HepG2 (cell line): ENCODE data around the gene NACC2. TPM values are rescaled to one million over a fixed set of nuclear protein-coding genes. Genes with fewer than 3 reads are reported as not detected.
A peak's percentile ranks its signal among the peaks of the same experiment; 100 is the strongest.

Source experiments
- ATAC-seq: fragments of 200-7000 bp; cut with Tn5 transposase; 3 replicates; pipeline ENCODE4 v1.9.1; 2020; ENCODE audit warnings: mild to moderate bottlenecking, moderate library complexity
- BruUV-seq: library from RNA; stranded (reverse); fragments of 400-500 nt; replicated peaks from 2 replicates; lab custom pipeline; 2021; lab: Mats Ljungman, UMichigan
- CTCF ChIA-PET: fragments of 300-600 bp; formaldehyde crosslinking; extraction: SDS; loops from one replicate; lab custom pipeline; 2021; ENCODE audit warnings: low total read pairs, inconsistent platforms, low intra/inter-chr PET ratio; lab: Yijun Ruan, JAX
- POLR2A ChIA-PET: fragments of 350-600 bp; sonication (Branson Sonifier 250); formaldehyde crosslinking; loops from one replicate; lab custom pipeline; 2020; ENCODE audit warnings: antibody characterized with exemption, inconsistent platforms; lab: Yijun Ruan, JAX
- DNase-seq: peaks from one replicate; pipeline ENCODE4 v3.0.0-alpha.2; 2015; ENCODE audit warnings: low spot score
- FAIRE-seq: peaks from 3 replicates; lab custom pipeline; 2011; peaks lifted over from hg19 to GRCh38; lab: Jason Lieb, UNC
- H2AFZ ChIP-seq: one replicate; pipeline ENCODE4 v1.6.1; 2011; ENCODE audit warnings: low read length, inconsistent platforms
- H3K27ac ChIP-seq: fragments of 300-600 bp; 3 replicates; pipeline ENCODE4 v1.8.0; 2011; ENCODE audit warnings: mixed run types, mild to moderate bottlenecking, mixed read lengths, low read length, inconsistent platforms; ENCODE audit not compliant: insufficient read depth; ENCODE audit errors: extremely low read length
- H3K27me3 ChIP-seq, 2 experiments: fragments of 200-600 bp in 1 of 2; 2 replicates in 1 of 2; 3 replicates in 1 of 2; pipeline versions ENCODE4 v1.6.0 to v1.8.0; 2011; ENCODE audit warnings: low read length in 2 of 2, mild to moderate bottlenecking in 2 of 2, moderate library complexity in 2 of 2, inconsistent platforms in 1 of 2; ENCODE audit not compliant: insufficient read depth in 2 of 2, control insufficient read depth in 1 of 2
- H3K36me3 ChIP-seq, 2 experiments: fragments of 200-600 bp in 1 of 2; replicated peaks in 1 of 2; 2 replicates in 1 of 2; 3 replicates in 1 of 2; pipeline versions ENCODE4 v1.5.1 to v1.8.0; 2011; ENCODE audit warnings: low read length in 2 of 2, inconsistent platforms in 1 of 2; ENCODE audit not compliant: insufficient read depth in 2 of 2, control insufficient read depth in 1 of 2
- H3K4me1 ChIP-seq: 2 replicates; pipeline ENCODE4 v1.5.1; 2012; ENCODE audit warnings: low read length, inconsistent platforms; ENCODE audit not compliant: insufficient read depth
- H3K4me2 ChIP-seq: 2 replicates; pipeline ENCODE4 v1.6.0; 2011; ENCODE audit warnings: low read depth, low read length, inconsistent platforms
- H3K4me3 ChIP-seq, 3 experiments: fragments of 200-600 bp in 1 of 3; sonication (generic), shearing (Covaris generic) in 1 of 3; replicated peaks in 1 of 3; 2 replicates each; pipeline ENCODE4 v1.5.1; 2011 to 2016; ENCODE audit warnings: low read length in 3 of 3, inconsistent platforms in 2 of 3, low read depth in 2 of 3, mild to moderate bottlenecking in 2 of 3, control low read depth in 1 of 3, mixed read lengths in 1 of 3; ENCODE audit not compliant: insufficient read depth in 1 of 3
- H3K79me2 ChIP-seq: one replicate; pipeline ENCODE4 v1.6.1; 2011; ENCODE audit warnings: low read length, inconsistent platforms; ENCODE audit not compliant: insufficient read depth
- H3K9ac ChIP-seq: 2 replicates; pipeline ENCODE4 v1.6.0; 2011; ENCODE audit warnings: mild to moderate bottlenecking, low read depth, low read length, inconsistent platforms; ENCODE audit not compliant: insufficient read depth
- H3K9me3 ChIP-seq: 2 replicates; pipeline ENCODE4 v1.5.1; 2012; ENCODE audit warnings: mild to moderate bottlenecking, low read length
- H4K20me1 ChIP-seq: 2 replicates; pipeline ENCODE4 v1.6.0; 2011; ENCODE audit warnings: inconsistent platforms, mild to moderate bottlenecking, low read length, moderate library complexity; ENCODE audit not compliant: insufficient read depth
- BCL6 ChIP-seq: IDR thresholded peaks from 2 replicates; pipeline ENCODE4 v1.6.1; 2016; ENCODE audit warnings: missing genetic modification reagents, missing compliant biosample characterization
- HNF4A ChIP-seq: sonication (generic); formaldehyde crosslinking; IDR thresholded peaks from 2 replicates; pipeline ENCODE4 v1.4.0; 2020; ENCODE audit warnings: missing genetic modification reagents
- NR2F6 ChIP-seq, 2 experiments: IDR thresholded peaks; 2 replicates each; pipeline ENCODE4 v1.6.1; 2016; ENCODE audit warnings: antibody characterized with exemption in 1 of 2, mild to moderate bottlenecking in 1 of 2
- PITX1 ChIP-seq: sonication (generic); formaldehyde crosslinking; IDR thresholded peaks from 2 replicates; pipeline ENCODE4 v1.5.1; 2020; ENCODE audit warnings: mild to moderate bottlenecking, missing genetic modification reagents
- RBM22 ChIP-seq: fragments of 200-400 bp; formaldehyde crosslinking; optimal IDR thresholded peaks from 2 replicates; pipeline ENCODE3; 2017; ENCODE audit warnings: mild to moderate bottlenecking, low read length, moderate library complexity
- SNAPC4 ChIP-seq: sonication (generic); formaldehyde crosslinking; IDR thresholded peaks from 2 replicates; pipeline ENCODE4 v1.4.0; 2020; ENCODE audit warnings: mild to moderate bottlenecking, missing genetic modification reagents
- ZBTB37 ChIP-seq: sonication (generic); formaldehyde crosslinking; IDR thresholded peaks from 2 replicates; pipeline ENCODE4 v1.4.0; 2020; ENCODE audit warnings: mild to moderate bottlenecking, missing genetic modification reagents
- ZBTB7B ChIP-seq: sonication (generic); formaldehyde crosslinking; IDR thresholded peaks from 2 replicates; pipeline ENCODE4 v1.4.0; 2020; ENCODE audit warnings: missing genetic modification reagents
- ZNF770 ChIP-seq: sonication (generic); formaldehyde crosslinking; IDR thresholded peaks from 2 replicates; pipeline ENCODE4 v1.5.0; 2020; ENCODE audit warnings: mild to moderate bottlenecking, missing genetic modification reagents
- WGBS: methylation state at CpG from one replicate; pipeline ENCODE4 v1.1.6; 2017; ENCODE audit warnings: low lambda C conversion rate; 5-methylcytosine and 5-hydroxymethylcytosine counted together
- in situ Hi-C: cut with HindIII; loops from 2 replicates; pipeline ENCODE4 v1.10.0; 2017; ENCODE audit warnings: low pct_unique_long_range_greater_than_20kb; ENCODE audit not compliant: extremely low pct_ligation_motif_present
- intact Hi-C: fragments of 100-400 bp; cut with micrococcal nuclease; formaldehyde crosslinking; loops from one replicate; pipeline ENCODE4 v1.10.0; 2022; ENCODE audit not compliant: unreplicated experiment
- polyA plus RNA-seq, 8 experiments: library from polyadenylated mRNA; depleted of rRNA in 3 of 8; stranded (reverse) in 7 of 8; unstranded in 1 of 8; fragments of >200 nt; fragmentation: Illumina TruSeq in 4 of 8; extraction: Trizol in 4 of 8; gene quantifications; 2 replicates each; pipeline versions ENCODE4 v1.2.1 to v1.2.3, GENCODE V29; 2011 to 2016; ENCODE audit warnings: low read depth in 4 of 8, missing spikeins in 1 of 8, mixed read lengths in 1 of 8; ENCODE audit not compliant: insufficient read depth in 1 of 8
- total RNA-seq, 5 experiments: library from RNA; depleted of rRNA; stranded (reverse); fragments of >200 nt; fragmentation: Illumina TruSeq; extraction: Trizol; gene quantifications; 2 replicates each; pipeline ENCODE4 v1.2.3, GENCODE V29; 2016; ENCODE audit warnings: low read depth in 1 of 5
- TF ChIP-seq, protein P1 (sequence below): sonication (generic); IDR thresholded peaks from 2 replicates; pipeline ENCODE4 v1.6.1; 2016; ENCODE audit warnings: low read depth, borderline replicate concordance

Gene NACC2
- total and polyA plus RNA-seq, 2 of the 13 experiments (the other 11 are each of a cell fraction or from before 2014, with no cell fraction given) = 5.9 to 12.3 TPM

GRCh38 chr9:136007276-136007933 is 87.7 kb downstream of the NACC2 start (continued):
- TF ChIP-seq SNAPC4 (CRISPR knock-in tag) (no peak), BCL6 (CRISPR knock-in tag) (no peak), ZBTB37 (CRISPR knock-in tag) (no peak)

GRCh38 chr9:136006169-136006568 is 88.9 kb downstream of the NACC2 start:
- WGBS = 88% methylated on average over 3 of the region's 7 CpGs
- no peak overlapping the region for H3K27ac ChIP-seq
- CTCF ChIA-PET = no interaction called here
- no peak overlapping the region for H3K4me2 ChIP-seq
- in situ Hi-C loops = no loop called here
- no peaks in the 10 kb centered on the region for H3K9me3 ChIP-seq
- peaks cover 100% of the 10 kb centered on the region for H3K4me1 ChIP-seq
- H3K9ac ChIP-seq = no peak overlapping the region
- no peaks in the 10 kb centered on the region for H3K36me3 ChIP-seq
- BruUV-seq = no TSS peak
- no peak overlapping the region for H2AFZ ChIP-seq
- ATAC-seq (no peak), DNase-seq (no peak), FAIRE-seq (no peak)
- H3K4me3 ChIP-seq = no peak overlapping the region
- no peaks in the 10 kb centered on the region for H3K27me3 ChIP-seq
- H4K20me1 ChIP-seq = no peaks in the 10 kb centered on the region
- peaks cover 4% of the 10 kb centered on the region for H3K79me2 ChIP-seq
- intact Hi-C loops = no loop called here
- POLR2A ChIA-PET = interaction anchor here (3.5 kb wide), 1 partner anchor 13 kb away, joined by 96 read pairs; no protein-coding TSS in a partner anchor
- TF ChIP-seq ZBTB7B (CRISPR knock-in tag) = 0 out of 2 replicates have a peak, but pooled peaks have one; percentile 37
- TF ChIP-seq ZNF770 (CRISPR knock-in tag) = no peak
- TF ChIP-seq PITX1 (CRISPR knock-in tag) = no peak
- TF ChIP-seq HNF4A (CRISPR knock-in tag) = 0 out of 2 replicates have a peak, but pooled peaks have one; percentile 27
- peak; percentile 72 for TF ChIP-seq RBM22
- TF ChIP-seq NR2F6 (IDR thresholded peaks at IDR 0.05) = no peak
- peak; percentile 54; the same call in 1 of the 2 replicates for TF ChIP-seq NR2F6 (CRISPR knock-in tag; IDR thresholded peaks at IDR 0.05)
- TF ChIP-seq, protein P1, sequence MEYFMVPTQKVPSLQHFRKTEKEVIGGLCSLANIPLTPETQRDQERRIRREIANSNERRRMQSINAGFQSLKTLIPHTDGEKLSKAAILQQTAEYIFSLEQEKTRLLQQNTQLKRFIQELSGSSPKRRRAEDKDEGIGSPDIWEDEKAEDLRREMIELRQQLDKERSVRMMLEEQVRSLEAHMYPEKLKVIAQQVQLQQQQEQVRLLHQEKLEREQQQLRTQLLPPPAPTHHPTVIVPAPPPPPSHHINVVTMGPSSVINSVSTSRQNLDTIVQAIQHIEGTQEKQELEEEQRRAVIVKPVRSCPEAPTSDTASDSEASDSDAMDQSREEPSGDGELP = peak; percentile 67; the same call in 1 of the 2 replicates
